HL-60/S4 treated with retinoic acid at 250 ng/mL for 4 days and 3 days (cell line): ENCODE results near the gene AP3D1.
"Not testable (repeated sequence)": the region's sequence is repeated elsewhere in the genome, so short reads cannot be mapped to it uniquely, and the experiment has no call there.

Experiments
- in situ Hi-C: fragments of 300-500 bp; cut with MboI; formaldehyde crosslinking; loops from 2 replicates; pipeline ENCODE4 v1.7.0; 2022; ENCODE audit warnings: low sequenced_read_pairs

Gene AP3D1

DNA sequence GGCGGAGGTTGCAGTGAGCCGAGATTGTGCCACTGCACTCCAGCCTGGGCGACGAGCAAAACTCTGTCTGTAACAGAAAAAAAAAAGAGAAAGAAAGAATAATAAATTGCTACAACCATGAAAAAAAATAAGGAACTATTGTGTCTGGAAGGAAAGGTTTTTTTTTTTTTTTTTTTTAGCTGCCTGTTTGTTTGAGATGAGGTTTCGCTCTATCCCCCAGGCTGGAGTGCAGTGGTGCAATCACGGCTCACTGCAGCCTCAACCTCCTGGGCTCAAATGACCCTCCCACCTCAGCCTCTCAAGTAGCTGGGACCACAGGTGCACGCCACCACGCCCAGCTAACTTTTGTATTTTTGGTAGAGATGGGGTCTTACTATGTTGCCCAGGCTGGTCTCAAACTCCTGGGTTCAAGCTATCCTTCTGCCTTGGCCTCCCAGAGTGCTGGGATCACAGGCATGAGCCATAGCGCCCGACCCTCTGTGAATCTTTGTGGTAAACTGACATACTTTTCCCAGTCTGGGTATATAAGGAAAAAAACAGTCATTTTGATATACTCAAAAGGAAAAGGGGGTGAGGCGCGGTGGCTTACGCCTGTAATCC is 59.3 kb downstream of the AP3D1 start:
- in situ Hi-C loops: not testable (repeated sequence)

DNA sequence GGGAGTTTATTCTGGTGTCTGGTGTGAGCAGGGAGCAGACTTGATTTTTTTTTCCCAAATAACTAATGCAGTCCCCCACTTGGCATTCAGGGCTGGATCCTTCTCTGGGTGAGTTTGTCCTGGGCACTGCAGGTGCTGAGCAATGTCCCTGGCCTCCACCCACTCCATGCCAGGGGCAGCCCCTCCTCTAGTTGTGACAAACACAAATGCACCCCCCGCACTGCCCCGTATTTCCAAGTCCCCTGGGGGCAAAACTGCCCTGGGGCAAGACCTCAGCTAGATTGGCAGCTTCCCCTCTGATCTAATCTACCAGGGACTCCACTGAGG is 61.7 kb downstream of the AP3D1 start:
- in situ Hi-C loops: no loop called here

DNA sequence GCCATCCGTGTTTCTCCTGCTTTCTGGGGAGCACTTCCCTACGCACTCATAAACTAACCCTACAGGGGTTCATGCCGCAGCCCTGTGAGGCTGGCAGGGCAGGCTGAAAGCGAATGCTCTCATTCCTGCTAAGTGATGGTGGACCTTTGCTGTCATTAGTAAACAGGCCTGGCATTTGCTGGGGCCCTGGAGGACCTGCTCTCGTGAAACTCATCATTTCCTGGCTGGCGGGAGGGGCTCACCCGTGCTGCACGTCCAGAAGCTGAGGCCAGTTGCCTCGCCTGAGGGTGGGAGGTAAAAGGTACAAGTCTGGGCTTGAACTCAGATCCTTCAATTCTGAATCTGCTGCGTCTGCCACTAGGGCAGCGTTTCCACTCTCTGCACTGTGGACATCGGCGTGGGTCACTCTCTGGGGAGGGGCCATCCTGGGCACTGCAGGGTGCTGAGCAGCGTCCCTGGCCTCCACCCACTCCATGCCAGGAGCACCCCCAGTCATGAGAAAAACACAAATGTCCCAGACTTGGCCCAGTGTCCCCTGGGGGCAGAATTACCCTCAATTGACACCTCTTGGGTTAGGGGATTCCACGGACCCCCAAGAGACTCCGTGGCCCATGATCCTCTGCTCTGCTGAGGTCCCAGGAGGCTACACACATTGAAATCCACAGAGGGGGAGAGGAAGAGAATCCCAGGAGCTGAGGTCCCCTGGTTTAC is 62.2 kb downstream of the AP3D1 start:
- in situ Hi-C loops: no loop called here

DNA sequence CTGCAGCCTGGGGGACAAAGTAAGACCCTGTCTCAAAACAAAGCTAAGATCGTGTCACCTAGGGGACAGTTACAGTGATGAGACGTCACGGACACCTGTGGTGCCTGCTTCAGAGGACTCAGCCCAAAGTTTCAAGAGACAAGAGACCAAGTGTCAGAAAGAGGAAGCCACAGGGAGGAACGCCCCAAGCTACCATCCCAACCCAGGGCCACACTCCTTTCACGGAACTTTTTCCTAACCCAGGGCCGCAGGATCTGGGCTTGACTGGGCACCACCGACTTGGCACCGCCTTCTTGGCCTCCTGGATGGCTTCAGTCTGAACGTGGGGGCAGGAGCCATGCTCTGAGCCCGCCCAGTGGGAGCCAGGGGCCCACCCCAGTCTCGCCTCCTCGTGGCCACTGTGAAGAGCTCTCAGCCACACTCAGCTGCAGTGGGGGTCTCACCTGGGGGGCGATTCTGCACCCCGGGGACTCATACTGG is 63.7 kb downstream of the AP3D1 start:
- in situ Hi-C loops: no loop called here

DNA sequence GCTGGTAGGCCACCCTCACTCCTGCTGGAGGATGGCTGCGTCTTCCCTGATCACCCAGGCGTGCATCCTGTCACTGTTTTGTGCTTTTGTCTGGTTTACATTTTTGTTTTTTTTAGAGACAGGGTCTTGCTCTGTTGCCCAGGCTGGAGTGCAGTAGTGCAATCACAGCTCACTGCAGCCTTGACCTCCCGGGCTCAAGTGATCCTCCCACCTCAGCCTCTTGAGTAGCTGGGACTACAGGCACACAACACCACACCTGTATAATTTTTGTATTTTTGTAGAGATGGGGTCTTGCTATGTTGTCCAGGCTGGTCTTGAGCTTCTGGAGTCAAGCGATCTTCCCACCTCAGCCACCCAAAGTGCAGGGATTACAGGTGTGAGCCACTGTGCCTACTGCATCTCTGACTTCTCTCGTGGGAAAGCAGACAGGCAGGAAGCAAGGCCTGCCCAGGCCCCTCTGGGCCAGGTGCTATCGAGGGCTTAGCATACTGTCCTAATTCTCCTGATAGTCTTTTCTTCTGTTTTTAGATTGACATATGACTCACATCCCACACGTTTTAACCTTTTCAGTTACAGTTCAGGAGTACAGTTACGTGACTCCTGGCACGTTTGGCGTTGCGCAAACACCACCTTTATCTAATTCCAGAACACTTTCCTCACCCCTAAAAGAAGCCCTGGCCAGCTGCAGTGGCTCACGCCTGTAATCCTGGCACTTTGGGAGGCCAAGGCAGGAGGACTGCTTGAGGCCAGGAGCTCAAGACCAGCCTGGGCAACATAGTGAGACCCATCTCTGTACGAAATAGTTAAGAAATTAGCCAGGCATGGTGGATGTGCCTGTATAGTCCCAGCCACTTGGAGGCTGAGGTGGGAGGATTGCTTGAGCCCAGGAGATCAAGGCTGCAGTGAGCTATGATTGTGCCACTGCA is 64.4 kb downstream of the AP3D1 start:
- in situ Hi-C loops: not testable (repeated sequence)

DNA sequence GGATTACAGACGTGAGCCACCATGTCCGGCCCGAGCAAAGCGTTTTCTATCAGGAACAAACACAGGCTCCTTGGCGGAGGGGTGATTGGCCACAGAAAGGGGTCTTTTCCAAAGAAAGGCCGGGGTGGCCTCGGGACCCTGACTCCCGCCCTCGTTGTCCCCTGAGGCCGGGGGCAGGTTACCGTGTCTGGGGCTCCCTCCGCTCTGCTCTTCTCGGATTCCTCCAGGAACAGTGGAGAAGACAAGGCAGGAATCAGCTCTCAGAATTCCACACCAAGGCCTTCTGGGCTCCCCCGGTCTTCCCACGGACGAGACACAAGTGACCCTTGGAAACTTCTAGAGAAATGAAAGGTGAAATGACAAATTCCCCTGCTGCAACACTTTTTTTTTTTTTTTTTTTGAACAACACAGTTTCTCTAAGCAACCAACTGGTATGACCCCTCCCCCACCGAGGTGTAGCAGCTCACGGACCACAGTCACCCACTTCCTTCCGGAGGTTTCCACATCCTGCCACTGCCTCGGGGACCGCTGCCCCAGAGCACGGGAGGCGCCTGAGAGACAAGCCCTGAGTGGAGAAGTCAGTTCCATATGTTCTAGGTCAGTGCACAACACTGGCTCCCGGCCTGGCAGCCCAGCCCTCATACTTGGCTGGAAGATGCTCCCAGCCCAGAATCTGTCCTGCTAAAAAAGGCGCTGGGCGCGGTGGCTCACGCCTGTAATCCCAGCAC is 66.2 kb downstream of the AP3D1 start:
- in situ Hi-C loops: no loop called here

DNA sequence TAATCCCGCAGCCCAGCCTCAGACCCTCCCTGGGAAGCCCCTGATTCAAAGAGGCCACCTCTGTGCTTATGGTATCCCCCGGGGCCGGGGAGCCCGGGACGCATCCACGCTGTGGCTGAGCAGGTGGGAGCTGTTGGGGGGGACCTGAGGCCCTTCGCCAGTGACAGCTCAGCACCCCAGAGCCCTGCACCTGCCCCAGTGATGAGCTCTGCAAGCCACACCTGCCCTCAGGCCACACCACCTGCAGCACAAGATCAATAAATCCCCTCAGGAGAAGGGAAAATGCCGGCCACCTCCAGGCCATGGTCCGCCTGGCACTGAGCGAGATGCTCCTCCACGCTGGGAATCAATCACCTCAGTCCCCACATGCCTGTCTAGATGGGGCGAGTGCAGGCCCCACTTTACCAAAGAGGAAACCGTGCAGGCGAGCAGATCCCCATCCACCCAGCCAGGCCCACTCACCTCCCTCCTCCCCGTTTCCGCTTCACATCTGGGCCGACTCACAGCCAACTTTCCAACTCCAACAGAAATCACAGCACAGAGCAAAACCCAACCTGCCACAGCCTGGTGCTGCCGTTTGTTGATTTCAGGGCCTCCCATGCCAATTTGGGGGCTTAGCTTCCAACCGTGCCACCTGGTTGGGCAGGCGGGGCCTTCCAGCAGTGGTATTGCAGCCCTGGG is 68.1 kb downstream of the AP3D1 start:
- in situ Hi-C loops: no loop called here

DNA sequence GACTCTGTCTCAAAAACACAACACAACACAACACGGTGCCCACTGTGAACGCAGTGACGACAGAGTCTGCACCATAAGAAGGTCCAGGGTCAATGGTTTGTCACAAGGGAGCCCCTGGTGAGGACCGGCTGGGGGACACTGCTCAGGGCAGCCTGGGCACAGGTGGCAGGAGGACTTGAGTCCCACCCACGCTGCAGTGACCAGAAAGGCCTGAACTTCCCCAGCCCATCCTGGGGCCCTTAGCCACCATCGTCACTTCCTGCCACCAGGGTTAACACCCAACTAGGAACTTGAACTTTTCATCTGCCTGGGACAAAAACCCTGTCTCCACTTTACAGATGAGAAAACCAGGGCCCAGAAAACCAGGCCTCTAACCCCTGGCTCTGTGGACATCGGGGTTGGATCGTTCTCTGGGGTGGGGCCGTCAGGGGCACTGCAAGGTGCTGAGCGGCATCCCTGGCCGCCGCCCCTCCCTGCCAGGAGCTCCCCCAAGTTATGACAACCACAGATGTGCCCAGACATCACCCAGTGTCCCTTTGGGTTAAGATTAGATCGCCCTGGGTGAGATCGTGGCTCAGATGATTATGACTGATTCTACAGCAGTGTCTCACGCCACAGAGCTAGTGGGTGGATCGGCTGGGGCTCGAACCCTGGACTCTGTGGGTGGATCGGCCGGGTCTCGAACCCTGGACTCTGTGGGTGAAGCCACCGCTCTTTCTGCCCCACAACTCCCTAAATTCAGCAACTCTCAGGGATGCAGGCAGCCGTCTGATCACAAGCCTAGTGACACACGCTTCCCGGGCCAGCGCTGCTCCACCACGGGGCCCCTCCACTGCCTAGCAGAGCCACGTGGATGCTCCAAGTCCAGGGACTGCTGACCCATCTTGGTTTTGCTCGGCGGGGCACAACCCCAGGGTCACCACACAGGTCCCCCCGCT is 69.2 kb downstream of the AP3D1 start:
- in situ Hi-C loops: no loop called here

DNA sequence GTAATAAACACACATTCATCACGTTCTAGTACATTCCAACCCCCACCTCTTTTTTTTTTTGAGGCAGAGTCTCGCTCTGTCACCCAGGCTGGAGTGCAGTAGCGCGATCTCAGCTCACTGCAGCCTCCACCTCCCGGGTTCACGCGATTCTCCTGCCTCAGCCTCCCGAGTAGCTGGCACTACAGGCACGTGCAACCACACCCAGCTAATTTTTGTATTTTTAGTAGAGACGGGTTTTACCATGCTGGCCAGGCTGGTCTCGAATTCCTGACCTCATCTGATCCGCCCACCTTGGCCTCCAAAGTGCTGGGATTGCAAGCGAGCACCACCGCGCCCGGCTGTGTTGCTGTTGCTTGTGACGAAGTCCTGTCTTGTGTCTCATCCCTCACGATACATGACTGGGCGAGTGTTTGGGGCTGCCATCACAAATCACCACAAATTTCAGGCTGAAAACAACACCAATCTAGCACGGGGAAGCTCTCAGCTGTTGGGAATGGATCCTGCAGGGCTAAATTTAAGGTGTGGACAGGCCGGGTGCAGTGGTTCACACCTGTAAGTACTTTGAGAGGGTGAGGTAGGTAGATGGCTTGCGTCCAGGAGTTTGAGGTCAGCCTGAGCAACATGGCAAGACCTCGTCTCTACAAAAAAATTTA is 70.9 kb downstream of the AP3D1 start:
- in situ Hi-C loops: no loop called here

DNA sequence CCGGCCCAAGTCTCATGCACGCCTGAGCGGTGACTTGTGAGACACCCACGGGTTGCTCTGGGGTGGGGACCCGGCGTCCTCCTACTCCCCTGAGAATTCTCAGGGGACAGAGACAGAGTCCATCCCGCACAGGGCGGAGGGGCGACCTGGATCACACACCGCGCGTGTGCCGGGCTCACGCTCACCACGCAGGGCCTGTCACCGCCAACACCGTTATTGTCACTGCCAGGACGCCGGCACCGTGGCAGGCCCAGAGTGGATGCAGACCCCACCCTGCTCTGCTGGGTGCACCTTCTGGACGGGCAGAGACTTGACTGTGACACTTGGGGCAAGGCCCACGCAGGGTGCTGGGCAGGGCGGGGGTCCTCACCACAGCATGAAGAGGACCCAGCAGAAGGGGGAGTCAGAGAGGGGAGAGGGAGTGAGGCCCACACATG is 71.5 kb downstream of the AP3D1 start:
- in situ Hi-C loops: no loop called here

DNA sequence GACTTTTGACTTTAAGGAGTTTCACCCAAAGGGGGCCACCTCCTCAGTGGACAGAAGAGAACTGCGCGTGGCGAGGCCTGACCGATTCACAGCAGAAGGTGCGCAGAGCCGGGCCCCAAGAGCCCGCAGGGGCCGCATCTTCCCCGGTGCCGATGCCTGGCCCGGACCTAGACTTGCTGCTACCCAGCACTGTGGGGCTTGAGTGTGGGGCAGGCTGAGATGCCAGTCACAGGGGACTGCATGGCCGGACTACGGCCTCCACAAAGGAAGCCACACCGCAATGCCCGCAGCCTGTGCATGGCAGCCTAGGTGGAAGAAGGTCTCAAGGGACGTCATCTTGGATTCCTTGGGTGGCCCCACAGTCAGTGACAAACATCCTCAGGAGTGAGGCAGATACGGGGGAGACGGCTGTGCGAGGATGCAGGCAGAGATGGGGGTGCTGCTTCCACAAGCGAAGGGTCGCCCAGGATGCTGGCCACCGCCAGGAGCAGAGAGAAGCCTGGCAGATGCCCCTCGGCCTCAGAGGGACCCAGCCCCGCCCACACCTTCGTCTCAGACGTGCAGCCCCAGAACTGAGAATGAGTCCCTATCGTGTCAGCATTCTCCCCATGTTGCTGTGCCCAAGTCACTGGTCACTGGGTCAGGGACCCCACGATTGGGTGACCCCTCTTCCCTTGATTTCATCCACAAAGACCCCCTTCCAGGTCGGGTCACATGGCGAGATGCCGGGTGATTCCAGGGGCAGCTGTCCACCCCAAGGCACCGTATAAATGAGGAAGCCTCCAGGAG is 72.1 kb downstream of the AP3D1 start:
- in situ Hi-C loops: no loop called here

DNA sequence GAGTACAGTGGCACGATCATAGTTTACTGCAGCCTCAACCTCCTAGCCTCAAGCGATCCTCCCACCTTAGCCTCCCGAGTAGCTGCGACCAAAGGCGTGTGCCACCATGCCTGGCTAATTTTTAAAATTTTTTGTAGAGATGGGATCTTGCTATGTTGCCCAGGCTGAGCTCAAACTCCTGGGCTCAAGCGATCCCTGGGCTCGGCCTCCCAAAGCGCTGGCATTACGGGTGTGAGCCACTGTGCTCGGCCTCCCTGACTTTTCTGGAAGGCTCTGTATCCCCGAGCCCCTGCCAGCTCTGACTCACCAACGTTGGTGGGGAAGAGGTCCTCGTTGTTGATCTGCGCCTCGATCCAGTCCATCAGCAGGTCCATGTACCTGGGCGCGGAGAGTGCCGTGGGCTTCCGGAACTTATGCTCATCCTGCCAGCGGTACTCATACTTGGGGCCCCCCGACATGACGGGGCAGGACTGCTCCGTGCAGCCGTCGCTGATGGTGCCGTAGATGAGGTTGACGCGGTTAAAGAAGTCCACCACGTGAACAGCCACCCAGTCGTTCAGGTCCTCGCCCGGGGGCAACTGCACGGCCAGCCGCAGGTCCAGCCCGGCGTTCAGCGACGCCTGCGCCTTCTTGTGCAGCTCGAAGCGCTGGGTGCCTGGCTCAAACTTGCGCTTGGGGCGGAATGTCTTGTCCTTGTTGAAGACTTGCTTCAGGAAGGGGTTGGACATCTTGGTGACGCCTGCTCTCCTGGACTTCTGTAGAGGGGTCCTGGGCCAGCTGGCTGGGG is 73.3 kb downstream of the AP3D1 start:
- in situ Hi-C loops: no loop called here

DNA sequence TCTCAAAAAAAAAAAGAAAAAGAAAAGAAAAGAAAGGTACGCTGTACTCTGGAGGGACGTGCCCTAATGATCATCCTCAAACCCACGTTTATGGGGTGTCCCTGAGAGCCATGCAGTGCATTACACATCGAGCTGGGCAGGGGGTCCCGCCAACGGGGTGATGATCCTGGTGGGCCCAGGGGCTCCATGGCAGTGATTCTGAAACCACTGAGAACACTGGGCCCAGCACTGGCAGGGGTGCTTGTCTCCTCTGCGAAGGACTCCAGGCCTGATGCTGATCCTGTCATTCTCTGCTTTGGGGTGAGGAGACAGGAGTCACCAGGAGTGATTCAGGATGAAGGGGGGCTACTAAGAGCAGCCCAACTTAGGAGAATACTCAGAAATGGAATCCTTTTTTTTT is 74.0 kb downstream of the AP3D1 start:
- in situ Hi-C loops: no loop called here

DNA sequence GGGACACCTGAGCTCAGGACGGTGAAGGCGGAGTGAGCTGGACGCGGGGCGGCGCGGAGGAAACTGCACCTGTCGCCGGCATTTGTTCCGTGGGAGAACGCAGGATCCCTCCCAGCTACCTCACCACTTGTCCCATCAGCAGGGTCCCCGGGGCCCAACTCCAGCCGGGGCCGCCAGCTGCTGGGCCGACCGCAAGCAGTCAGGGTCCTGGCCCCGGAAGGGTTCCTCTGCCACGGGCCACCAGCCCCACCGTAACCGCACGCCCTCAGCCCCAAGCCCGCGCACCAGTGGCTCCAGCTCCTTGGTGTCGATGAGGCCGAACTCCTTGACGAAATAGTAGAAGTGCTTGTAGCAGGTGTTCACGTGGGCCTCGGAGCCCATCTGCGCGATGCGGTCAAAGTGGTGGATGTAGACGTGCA is 74.8 kb downstream of the AP3D1 start:
- in situ Hi-C loops: no loop called here

DNA sequence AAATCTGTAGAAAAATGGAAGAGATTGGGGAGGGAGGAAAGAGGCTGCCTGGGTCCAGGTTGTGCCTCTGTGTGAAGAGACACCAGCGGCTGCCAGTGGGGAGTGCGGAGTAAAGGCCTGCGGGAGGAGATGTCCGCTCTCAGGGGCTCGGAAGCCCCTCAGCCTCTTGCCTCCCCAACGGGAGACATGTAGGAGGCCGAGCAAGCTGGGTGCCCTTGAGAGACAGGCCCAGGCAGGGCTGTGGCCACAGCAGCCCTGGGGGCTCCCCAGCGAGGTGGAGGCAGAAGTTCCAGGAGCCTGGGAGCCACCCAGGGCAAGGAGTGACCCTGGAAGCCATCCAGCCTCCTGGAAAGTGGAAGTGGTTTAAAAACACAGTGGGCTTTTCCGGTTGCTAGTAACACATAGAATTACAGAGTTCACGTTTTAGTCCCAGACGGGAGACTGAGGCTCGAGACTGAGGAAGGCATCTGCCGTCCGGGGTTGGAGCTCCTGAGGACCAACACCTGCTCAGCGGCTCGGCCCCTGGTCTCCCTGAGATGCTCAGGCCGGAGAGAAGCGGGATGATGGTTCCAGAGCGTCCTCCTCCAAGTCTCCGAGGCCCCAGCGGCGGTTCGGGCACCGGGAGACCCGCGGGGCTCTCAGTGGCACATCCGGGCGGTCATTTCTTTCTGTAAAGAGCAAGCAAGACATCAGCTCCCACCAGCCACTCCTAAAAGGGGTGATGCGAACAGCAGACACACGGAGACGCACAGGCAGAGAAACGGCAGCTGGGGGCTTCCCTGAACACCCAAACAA is 78.4 kb downstream of the AP3D1 start:
- in situ Hi-C loops: no loop called here

DNA sequence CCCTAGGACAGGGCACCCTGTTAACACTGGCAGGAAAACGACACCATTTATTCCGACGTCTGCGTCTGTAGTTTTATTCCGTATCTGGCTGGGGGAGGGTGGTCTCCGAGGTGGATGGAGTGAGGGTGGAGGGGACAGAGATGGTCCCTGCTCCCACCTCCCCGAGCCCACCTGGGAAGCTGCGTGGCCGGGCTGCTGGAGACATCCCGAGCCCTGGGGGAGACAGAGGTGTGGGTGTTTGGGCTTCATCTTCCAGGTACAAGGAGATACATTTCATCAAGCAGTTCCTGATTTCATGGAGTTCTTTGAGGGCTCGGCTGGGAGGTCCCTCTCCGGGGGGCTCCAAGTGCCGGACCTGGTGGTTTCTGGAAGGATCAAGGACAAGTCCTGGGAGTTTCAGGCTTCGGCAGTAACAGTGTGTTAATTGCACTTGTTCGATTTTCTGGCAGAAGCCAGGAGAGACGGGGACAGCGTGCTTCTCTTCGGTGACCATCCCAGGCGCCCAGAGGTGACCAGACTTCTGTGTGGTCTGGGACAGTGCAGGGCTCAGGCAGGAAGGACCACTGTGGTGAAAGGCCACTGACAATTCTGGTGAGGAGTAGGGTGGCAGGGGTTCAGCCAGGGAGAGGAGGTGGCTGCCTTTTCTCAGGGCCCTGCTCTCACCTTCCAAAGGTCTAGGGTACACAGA is 80.2 kb downstream of the AP3D1 start:
- in situ Hi-C loops: no loop called here
